Right renal cortex interstitium (tissue), 3 donors: Measurements from ENCODE around the gene CDH12. TPM values are rescaled to one million over a fixed set of nuclear protein-coding genes. Genes with fewer than 3 reads are reported as not detected.
"Not testable (repeated sequence)": the region's sequence is repeated elsewhere in the genome, so short reads cannot be mapped to it uniquely, and the experiment has no call there.

Source experiments
- DNase-seq, 3 donors: peaks; one replicate each; pipeline ENCODE4 v3.0.0-alpha.2; 2013; ENCODE audit warnings: low read depth in 3 of 3, low spot score in 2 of 3
- polyA plus RNA-seq, 3 donors: library from polyadenylated mRNA; unstranded; fragments of 120-200 nt; gene quantifications; one replicate each; pipeline ENCODE4 v1.2.1, GENCODE V29; 2013; ENCODE audit not compliant: insufficient read length in 3 of 3

The CDH12 gene
- polyA plus RNA-seq, result 1 to 10 TPM; 6.8 to 9.4 (median 7.4) TPM

DNA sequence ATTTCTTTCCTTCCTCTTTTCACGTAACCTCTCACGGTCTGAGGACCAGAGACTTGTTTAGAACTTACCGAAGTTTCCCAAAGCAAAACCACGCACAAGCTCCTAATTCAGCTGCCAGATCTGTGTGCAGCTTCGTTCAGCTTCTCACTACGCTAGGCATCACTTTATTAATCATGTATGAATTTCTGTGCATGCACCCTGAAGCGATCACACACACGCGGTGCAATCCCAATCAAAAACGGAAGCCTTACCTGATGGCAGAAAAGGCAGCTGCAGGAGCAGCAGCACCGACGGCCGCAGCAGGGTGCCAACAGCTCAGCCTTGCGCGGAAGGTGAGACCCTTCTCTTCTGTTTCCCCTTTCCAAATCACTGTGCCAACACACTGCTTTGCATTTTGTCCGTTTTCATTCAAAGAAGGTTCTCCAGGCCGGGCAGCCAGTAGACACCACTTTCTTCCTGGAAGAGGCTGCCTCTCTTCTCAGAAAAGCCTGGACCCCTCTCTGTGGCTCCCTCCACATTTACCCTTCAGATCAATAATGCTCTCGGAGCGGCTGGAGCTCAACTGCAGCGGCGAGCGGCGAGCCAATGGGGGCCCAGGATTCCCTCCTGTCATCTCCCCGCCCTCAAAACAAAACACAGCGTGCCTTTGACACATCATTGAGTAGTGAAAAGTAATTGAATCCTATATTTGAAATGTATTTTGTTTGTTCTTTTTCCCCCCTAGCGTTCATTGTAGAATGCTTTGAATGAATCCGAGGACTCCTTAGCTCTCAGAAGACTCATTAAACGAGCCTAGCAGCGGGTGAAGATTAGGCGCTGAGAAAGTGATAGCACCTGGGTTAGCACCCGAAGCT is at the start of gene CDH12:
Gene CDH12, minus strand, starts transcription at position 538 of the 854 bp plus-strand sequence.
- peak in 1 of 3 donors; percentile 4 for DNase-seq

DNA sequence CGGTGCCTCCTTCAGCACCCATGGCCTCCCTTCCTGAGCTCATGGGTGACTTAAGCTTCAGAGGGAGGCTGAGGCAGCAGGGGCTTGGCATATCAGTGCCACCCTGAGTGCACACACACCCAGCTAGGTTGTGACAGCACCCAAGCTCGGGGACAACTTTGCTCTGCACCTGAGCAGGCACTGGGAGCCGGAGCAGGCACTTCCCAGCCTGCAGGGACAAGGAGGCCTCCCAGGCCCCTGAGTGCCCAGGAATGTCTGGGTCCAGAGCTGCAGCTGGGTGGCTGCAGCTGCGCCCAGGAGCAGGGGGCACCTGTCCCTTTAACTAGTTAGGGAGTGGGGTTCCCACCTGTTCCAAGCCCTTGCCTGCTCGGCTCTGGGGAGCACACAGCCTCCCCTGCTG is 48.7 kb upstream of the CDH12 start:
- no peak for DNase-seq

DNA sequence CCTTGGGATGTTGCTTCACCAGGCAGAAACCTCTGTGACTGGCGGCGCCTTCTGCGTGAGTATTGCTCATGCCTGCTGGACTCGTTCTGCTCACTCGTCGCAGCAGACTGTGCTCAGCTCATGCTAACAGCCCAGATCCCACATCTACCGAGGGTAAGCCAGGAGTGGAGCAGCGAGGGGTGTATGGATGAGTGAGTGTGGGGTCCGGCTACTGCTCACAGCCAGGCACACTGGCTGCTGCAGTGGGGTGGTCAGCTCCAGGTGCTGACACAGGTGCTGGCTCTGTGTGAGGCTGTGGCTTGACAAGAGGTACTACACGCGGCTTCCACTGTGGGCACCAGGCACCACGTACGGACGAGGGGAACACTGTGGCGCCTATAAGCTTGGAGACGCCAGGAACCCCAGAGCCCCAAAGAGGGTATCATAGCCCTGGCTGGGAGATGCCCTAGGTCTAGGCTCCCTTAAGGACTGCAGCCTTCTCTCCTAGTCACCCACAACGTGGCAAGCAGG is 47.7 kb upstream of the CDH12 start:
- DNase-seq, result no peak

DNA sequence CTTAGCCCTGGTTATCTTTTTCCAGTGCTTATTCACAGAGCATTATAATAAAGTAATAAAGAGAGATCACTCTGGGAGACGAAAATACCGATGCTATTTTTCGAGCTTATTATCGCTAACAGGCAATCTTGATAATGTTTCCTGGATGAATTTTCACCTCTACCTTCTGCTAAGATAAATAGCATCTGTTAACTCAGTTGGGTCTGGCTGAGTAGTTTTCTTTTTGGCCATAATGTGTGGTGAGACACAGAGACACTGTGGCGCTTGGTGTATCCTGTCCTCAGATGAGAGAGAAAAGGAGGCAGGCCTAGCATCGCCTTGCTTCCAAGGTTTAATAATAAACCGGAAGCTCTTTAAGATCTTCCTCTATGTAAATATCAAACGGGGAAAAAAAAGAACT is 46.2 kb upstream of the CDH12 start:
- no peak for DNase-seq

DNA sequence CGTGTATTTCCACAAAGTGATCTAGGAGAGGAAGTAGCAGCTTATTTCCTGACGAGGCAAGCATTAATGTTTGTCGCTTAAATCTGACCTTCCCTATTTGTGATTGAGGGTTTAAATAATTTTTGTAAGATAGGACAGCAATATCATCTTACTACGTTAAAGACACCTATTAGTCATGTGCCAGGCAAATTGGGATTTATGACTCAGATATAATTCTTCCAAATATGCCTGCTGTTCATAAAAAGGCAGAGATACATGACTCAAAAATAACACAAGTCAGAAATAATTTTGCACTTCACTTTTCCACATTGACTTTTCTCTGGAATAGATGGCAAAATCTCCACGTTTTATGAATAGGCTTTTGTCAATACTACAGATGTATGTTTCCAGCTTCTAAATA is 43.0 kb upstream of the CDH12 start:
- DNase-seq, result no peak

DNA sequence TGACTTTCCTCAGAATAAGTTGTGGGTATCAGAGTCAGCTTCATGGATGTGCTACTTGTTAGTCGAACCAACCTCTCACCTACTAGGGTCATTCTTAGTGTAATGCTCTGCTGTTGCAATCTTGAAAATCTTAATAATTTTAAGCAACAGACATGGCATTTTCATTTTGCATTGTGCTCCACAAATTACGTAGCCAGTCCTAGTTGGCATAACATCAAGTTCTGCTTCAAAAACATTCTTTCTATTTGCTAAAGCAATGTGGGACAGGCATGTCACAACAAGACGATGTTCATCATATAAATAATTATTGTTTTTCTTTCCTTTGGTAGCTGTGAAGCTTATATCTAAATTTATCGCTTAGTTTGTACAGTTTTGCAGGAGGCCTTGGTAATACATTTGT is 39.3 kb upstream of the CDH12 start:
- DNase-seq, result no peak

DNA sequence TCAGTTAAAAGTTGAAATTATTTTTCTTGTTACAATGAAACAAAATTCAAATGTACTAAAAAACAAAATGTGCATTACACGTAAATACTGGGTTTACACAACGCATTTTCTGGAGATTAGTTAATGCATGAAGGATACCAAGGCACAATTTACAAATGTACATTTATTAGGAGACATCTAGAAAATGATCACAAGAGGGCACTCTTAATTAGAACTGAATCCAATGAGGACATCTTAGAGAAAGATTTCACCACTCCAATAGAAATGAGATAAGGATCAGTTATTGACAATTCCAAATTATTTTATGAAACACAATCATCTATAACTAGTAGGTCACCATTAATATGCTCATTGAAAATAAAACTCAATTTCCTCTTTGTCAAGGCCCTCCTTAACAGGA is 36.6 kb upstream of the CDH12 start:
- DNase-seq, result no peak

DNA sequence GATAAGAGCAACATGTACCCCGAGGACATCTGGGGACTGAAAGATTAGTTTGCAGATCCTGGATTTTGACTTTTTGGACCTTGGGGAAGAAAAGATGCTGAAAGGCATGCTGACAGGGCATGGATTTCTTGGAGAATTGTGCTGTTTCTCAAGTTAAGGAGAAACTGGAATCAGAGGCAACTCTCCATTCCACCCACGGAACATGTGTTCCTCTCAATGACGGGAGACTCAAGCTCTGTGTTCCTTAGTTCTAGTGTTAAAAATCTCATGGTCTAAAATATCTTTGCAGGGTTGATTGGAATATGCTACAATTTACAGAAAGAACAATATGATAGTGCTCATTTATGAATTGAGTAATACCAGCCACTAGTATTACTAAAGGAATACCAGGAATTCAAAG is 34.4 kb upstream of the CDH12 start:
- DNase-seq, result no peak

DNA sequence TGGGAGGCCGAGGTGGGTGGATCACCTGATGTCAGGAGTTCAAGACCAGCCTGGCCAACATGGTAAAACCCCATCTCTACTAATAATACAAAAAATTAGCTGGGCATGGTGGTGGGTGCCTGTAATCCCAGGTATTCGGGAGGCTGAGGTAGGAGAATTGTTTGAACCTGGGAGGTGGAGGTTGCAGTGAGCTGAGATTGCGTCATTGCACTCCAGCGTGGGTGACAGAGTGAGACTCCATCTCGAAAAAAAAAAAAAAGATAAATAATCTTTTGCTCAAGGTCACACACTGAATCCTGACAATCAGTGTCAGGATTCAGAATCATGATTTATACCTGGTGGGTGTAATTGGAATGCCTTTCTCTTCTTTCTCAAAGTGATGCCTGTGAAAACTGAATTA is 5.8 kb upstream of the CDH12 start:
- DNase-seq, result not testable (repeated sequence)

DNA sequence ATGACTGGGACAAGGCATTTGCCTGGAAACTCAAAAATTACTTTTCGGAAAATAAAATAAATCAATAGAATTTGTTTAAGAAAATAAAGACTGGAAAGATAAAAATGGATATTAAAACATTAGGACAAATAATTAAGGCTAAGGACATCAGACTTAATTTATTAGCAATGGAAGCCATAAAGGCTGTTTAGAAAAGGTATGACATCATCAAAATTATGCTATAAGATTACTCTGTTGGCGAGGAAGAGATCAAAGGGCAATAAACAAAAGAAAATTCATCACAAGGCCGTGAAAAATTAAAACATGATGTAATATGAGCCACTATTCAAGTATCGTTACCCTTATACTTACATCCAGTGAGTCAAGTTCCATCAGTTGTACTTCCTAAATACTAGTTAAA is 2.7 kb upstream of the CDH12 start:
- no peak for DNase-seq

DNA sequence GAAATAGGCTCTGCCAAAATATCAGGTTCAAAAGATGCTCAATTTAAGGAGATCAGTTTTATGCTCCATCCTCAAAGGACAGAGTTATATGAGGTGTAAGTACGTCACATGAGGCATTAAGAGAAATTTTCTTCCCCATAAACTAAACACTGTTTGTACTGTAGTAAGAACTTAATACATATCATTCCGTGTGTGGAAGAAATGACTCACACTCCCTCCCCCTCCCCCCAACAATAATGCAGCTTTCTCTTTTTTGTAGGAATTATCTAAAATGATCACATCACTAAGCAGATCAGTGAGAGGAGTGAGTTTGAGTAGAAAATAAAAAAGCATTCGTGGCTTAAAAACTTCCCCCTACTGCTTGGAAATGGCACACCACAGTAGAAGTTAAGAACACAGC is 2.2 kb downstream of the CDH12 start:
- no peak for DNase-seq

DNA sequence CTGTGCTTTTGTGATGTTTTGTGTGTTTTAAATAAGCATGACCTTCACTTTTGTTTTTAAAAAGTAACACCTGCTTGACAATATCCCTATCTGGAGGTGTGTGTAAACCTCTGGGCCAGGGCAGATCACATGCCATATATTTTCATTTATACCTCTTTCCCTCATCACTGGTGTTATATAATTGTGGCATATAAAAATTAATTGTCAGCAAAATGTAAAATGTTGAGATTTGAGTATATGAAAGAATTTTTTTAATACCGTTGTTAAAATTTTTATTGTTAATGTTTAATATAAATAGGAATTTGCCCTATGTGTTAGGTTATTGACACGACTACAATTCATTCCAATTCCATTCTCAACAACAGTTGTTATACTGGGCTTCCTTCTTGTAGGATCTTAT is 6.5 kb downstream of the CDH12 start:
- DNase-seq, result no peak

DNA sequence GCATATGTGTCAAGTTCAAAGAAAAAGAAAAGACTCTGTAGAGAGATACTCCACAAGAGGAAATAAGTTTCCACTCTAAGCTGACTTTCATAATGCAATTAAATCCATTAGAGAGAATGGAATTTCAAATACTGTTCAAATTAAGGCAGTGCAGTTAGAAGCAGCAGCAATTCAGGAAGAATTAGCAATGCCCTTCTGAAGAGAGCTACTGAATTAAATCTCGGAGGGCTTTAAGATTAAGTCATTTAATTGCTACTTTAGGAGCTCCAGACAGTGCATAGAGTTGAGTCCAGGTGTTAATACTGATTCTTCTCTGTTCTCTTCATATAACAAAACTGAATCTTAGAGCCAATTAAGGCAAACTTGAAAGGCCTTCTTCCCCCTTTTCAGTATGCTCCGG is 8.5 kb downstream of the CDH12 start:
- no peak for DNase-seq

DNA sequence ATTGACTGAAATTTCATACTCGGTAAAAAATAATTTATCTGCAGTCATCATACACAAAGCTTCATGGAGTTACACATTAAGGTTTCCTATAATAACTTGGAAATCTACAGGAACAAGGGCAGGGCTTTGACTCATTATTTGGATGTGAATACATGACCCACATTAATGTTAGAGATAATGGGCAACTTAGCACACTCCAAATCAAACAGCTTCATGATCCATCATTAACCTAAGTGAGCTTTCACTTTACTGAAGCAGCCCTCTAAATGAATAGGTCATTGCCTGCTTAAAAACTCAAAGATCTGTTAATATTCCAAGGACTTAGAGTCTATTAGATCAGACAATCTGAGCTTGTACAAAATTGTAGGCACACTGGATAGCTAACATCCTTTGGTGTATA is 9.0 kb downstream of the CDH12 start:
- DNase-seq, result no peak

DNA sequence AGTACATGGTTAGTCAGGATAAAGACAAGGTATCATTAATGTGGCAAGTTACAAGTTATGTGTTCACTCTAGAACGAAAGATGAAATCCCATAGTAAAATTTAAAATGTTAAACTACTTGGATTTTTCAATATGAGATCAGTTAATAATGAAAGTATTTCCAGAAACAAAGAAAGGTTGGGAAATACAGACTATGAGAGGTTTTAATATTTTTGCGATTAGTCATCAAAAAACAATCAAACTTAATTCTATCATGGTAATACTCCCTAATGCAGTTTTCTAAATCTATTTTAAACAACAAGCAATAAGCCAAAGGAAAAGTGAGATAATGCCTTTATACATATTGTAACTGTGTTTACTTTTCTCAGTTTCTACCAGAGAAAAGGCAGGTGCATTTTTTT is 10.6 kb downstream of the CDH12 start:
- DNase-seq, result no peak

DNA sequence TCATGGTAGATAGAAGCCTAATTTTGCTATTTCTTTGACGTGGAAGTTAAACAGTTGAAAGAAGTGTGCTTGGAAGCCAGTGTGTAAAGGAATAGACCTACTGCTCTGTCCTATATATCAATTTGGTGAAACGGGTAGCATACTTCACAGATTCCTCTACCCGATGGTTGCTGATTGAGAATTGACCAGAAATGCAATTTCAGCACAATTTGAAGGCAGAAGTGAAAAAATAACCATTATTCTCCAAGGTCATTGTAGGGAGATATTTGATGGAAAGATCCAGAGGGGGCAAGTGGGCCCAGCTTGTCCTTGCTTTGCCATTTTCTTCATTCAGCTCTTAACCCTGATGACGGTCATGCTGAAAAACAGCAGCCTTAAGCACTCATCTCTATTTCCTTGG is 15.3 kb downstream of the CDH12 start:
- no peak for DNase-seq

DNA sequence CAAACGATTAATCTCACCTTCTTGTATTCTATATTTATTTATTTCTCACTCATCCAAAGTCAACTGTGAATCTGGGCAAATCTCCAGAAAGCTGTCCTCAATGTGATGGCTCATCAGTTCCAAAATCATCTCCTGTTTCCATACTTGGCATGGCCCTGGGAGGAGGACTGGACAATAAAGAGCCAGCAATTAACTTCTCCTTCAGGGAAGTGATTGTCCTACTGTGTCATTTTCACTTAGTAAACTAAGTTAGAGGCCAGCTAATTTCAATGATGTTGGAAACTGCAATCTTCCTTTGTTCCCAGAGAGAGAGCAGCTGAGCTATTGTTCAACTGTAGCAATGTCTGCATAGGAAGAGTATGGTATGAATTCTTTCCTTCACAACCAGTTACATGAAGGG is 17.5 kb downstream of the CDH12 start:
- no peak for DNase-seq

DNA sequence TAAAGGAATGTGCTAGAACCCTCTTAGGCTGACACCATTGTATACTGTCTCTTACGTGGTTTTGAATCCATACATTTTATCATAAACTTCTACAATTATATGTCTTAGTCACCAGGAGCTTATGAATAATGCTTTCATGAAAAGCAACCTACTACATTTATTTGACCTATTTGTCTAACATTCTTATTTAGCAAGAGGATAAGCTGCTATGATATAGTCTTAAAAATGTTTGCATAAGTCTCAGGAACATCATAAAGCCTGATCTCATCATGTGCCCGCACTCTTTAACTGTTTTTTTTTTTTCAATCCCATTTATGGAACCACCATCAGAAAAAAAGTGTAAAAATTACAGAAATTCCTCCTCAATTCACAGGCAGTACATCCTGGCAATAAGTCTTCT is 59.7 kb downstream of the CDH12 start:
- no peak for DNase-seq

DNA sequence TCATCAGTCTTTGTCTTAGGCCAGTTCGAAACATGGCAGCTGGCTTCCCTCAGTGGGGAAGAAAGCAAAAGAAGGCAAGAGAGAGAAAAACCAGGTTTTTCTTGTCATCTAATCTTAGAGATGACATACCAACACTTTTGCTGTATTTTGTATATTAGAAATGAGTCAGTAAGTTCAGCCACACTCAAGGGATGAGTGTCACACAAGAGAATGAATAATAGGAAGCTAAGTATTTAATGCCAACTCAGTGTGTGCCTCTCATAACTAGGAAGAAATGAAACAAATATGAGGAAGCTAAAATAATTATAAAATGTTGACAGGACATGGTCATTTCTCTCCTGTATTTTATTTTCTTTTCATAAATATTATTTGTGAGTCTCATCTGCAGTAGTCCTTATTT is 65.3 kb downstream of the CDH12 start:
- DNase-seq, result no peak

DNA sequence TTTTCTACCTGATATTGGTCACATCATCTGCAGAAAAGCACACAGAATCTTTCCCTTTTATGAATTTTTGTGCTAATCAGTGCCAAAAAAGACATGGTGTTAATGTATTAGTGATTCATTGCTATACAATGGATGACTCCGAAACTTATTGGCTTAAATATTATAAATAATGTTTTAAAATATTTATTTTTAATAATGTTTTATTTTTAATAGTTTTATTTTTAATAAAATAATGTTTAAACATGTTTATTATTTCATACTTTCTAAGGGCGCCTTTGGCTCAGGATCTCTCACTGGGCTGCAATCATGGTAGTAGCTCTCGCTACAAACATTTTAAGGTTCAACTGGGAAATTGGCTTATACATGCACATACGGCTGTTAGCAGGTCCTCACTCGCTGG is 65.7 kb downstream of the CDH12 start:
- no peak for DNase-seq

DNA sequence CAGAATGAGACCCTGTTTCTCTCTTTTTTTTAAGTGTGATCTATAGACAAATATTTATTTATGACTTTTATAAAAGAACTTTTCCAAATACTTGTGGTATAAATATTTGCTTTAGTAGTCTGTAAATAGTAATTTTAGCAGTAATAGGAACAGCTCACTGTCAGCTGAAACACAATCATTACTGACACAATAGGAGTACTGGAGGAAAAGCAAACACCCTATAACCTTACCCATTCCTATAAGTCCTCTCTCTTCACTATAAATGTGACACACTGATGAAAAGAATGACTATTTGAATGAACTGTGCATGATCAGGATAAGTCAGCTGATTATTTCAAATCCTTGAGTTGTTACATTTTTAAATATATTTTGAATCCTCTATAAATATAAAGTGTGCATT is 72.4 kb downstream of the CDH12 start:
- no peak for DNase-seq

DNA sequence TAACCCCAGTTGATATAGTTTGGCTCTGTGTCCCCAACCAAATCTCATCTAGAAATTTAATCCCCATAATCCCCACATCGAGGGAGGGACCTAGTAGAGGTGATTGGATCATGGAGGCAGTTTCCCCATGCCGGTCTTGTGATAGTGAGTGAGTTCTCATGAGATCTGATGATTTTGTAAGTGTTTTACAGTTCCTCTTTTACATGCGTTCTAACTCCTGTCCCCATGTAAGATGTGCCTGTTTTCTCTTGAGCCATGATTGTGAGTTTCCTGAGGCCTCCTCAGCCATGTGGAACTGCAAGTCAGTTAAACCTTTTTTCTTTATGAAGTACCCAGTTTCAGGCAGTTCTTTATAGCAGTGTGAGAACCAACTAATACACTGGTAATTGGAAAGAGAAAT is 73.6 kb downstream of the CDH12 start:
- DNase-seq, result no peak

DNA sequence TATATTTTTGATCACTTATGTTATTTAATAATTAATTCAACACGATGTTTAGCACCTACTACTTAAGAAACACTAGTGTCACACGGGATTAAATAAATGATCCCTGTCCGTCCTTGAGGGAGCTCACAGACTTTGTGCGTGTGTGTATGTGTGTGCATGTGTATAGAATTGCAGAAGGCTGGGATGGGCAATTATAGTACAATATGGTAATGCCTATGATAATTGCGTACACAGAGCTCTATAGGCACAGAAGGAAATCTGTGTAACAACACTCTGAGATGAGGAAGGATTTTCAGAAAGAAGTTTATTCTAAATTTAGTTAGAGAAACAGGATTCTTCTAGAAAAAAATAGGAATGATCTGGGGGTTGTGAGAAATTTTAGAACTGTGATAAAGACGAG is 76.9 kb downstream of the CDH12 start:
- no peak for DNase-seq
